Esophagus squamous epithelium (tissue), 5 donors: Measurements from ENCODE around the gene PSME3IP1. TPM values are rescaled to one million over a fixed set of nuclear protein-coding genes. Genes with fewer than 3 reads are reported as not detected.
A peak's percentile ranks its signal among the peaks of the same experiment; 100 is the strongest.

Experiments
- DNase-seq: peaks from one replicate; lab custom pipeline; 2025; lab: John Stamatoyannopoulos, UW
- H3K27ac ChIP-seq, 4 donors: fragments of 200-600 bp; sonication (generic); one replicate each; pipeline ENCODE4 v1.5.1; 2016 to 2019; ENCODE audit warnings: mild to moderate bottlenecking in 1 of 4
- H3K27me3 ChIP-seq, 4 donors: fragments of 200-600 bp; sonication (generic); 1 replicate in 3 of 4; 2 replicates in 1 of 4; pipeline versions ENCODE4 v1.5.1 to v1.6.0; 2017 to 2021; ENCODE audit warnings: antibody characterized with exemption in 1 of 4
- H3K36me3 ChIP-seq, 3 donors: fragments of 200-600 bp; sonication (generic); one replicate each; pipeline ENCODE4 v1.5.1; 2016 to 2019
- H3K4me1 ChIP-seq, 3 donors: fragments of 200-600 bp; sonication (generic); one replicate each; pipeline ENCODE4 v1.5.1; 2017 to 2019
- H3K4me3 ChIP-seq, 4 donors: fragments of 200-600 bp; sonication (generic); 1 replicate in 3 of 4; 2 replicates in 1 of 4; pipeline ENCODE4 v1.5.1; 2016 to 2019; ENCODE audit warnings: mild to moderate bottlenecking in 2 of 4, moderate library complexity in 1 of 4
- H3K9me3 ChIP-seq, 3 donors: fragments of 200-600 bp; sonication (generic); one replicate each; pipeline ENCODE4 v1.5.1; 2016 to 2019
- POLR2A ChIP-seq, 4 donors: fragments of 450-650 bp; IDR thresholded peaks; one replicate each; pipeline ENCODE4 v1.6.1; 2017; ENCODE audit warnings: antibody characterized with exemption in 4 of 4, mild to moderate bottlenecking in 4 of 4, moderate library complexity in 3 of 4
- WGBS, 2 donors: methylation state at CpG; one replicate each; pipeline ENCODE4 v1.1.5; 2018; 5-methylcytosine and 5-hydroxymethylcytosine counted together
- intact Hi-C: fragments of 100-400 bp; cut with DNase I; formaldehyde crosslinking; loops from one replicate; pipeline ENCODE4 v1.15.0; 2022
- total RNA-seq, 4 donors: library from RNA; depleted of rRNA; stranded (reverse); fragments of >200 nt; gene quantifications; one replicate each; pipeline ENCODE4 v1.1.0, GENCODE V29; 2016
- TF ChIP-seq, protein P1 (sequence below), 6 experiments: fragments of 450-650 bp in 4 of 6; fragments of 200-600 bp in 2 of 6; sonication (generic) in 2 of 6; IDR thresholded peaks; one replicate each; pipeline ENCODE4 v1.5.1; 2016 to 2019; ENCODE audit warnings: antibody characterized with exemption in 6 of 6, mild to moderate bottlenecking in 4 of 6, moderate library complexity in 4 of 6
- donor health status: DM: yes; HTN: yes; CAD: no.

PSME3IP1 gene
- total RNA-seq, 4 donors from 2014 or later = 40.7 to 65.6 (median 51.3) TPM

DNA sequence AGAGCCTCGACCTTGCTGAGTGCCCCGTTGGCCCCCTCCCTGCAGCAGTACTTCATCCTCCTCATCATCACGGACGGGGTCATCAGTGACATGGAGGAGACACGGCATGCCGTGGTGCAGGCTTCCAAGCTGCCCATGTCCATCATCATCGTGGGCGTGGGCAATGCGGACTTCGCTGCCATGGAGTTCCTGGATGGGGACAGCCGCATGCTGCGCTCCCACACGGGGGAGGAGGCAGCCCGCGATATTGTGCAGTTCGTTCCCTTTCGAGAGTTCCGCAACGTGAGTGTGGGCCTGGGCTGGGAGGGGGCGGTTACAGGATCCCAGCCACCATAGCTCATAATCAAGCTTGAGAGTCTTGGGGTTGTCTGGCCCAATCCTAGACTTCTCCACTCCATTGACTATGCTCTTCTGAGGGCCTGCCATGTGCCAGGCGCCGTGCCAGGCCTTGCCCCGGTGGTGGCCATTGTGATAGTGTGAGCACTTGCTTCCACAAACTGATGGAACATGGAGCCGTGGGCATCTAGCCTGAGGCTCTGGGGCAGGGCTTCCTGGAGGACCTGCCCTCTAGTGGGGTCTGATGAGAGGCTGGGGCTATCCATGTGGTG is 39.7 kb downstream of the PSME3IP1 start:
- peaks cover 20 to 77% (median 30%) of the 10 kb centered on the region in 3 donors for H3K4me1 ChIP-seq
- 87 to 91% methylated on average over 8 to 9 of the region's 24 CpGs for WGBS, 2 donors
- no peak for DNase-seq
- no peak overlapping the region for H3K4me3 ChIP-seq
- H3K27ac ChIP-seq = peak overlapping the region in 1 of 4 donors; percentile 8
- no peaks in the 10 kb centered on the region for H3K9me3 ChIP-seq
- intact Hi-C loops = no loop called here
- no peaks in the 10 kb centered on the region for H3K27me3 ChIP-seq
- TF ChIP-seq, protein P1, sequence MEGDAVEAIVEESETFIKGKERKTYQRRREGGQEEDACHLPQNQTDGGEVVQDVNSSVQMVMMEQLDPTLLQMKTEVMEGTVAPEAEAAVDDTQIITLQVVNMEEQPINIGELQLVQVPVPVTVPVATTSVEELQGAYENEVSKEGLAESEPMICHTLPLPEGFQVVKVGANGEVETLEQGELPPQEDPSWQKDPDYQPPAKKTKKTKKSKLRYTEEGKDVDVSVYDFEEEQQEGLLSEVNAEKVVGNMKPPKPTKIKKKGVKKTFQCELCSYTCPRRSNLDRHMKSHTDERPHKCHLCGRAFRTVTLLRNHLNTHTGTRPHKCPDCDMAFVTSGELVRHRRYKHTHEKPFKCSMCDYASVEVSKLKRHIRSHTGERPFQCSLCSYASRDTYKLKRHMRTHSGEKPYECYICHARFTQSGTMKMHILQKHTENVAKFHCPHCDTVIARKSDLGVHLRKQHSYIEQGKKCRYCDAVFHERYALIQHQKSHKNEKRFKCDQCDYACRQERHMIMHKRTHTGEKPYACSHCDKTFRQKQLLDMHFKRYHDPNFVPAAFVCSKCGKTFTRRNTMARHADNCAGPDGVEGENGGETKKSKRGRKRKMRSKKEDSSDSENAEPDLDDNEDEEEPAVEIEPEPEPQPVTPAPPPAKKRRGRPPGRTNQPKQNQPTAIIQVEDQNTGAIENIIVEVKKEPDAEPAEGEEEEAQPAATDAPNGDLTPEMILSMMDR (IDR thresholded peaks at IDR 0.05) = no peak
- TF ChIP-seq POLR2A (IDR thresholded peaks at IDR 0.05) = no peak
- H3K36me3 ChIP-seq = no peaks in the 10 kb centered on the region

DNA sequence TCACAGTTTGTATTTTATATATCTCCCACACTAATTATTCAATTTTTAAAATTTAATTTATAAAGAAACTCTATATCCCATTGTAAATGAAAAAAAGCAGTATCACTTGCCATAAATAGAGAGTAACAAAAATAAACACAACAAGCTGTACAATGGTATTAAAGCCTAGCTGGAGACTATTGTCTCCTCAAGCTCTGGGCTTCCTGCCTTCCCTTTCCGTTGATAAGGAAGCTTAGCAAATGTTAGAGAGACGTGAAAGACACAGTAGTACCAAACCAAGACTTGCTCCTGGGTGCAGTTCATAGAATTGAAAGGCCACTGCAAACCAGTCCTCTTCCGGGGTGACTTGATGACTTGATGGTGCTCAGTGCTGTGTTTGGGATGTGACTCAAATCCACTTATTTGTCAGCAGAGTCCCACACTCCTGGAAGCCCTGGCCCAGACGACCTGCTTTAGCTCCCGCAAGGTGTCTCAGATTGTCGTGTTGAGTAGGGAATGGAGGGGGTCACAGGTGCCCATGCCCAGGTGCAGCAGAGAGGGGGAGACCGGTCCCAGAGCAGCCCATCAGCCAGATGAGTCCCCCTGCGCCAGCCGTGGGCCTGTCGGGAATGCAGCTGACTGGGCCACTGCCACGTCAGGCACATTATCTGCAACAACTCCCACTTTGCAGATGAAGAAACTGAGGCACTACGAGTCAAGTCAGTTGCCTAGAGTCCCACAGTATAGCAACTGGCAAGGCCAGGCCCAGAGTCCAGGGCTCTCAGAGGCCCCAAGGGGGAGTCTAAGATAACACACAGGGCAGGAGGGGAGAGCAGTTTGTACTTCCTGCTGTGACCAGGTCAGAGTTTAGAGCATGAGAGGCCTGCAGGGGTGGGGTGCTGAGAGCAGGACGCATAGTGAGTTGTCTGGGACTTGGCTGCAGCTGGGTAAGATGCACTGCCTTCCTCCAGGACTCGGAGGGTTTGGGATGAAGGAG is 40.5 kb downstream of the PSME3IP1 start:
- no peaks in the 10 kb centered on the region for H3K36me3 ChIP-seq
- H3K4me1 ChIP-seq = peaks cover 22 to 85% (median 38%) of the 10 kb centered on the region in 3 donors
- H3K27ac ChIP-seq = peak overlapping the region in 1 of 4 donors; percentile 17
- no peak for DNase-seq
- 69 to 80% methylated on average over 6 to 11 of the region's 14 CpGs for WGBS, 2 donors
- intact Hi-C loops = no loop called here
- no peaks in the 10 kb centered on the region for H3K9me3 ChIP-seq
- no peaks in the 10 kb centered on the region for H3K27me3 ChIP-seq
- TF ChIP-seq, protein P1 (IDR thresholded peaks at IDR 0.05) = no peak
- no peak for TF ChIP-seq POLR2A (IDR thresholded peaks at IDR 0.05)
- no peak overlapping the region for H3K4me3 ChIP-seq

- Histone ChIP-seq H3K27ac (no peak overlapping the region), H3K27me3 (no peaks in the 10 kb centered on the region), H3K9me3 (no peaks in the 10 kb centered on the region), H3K4me3 (no peak overlapping the region), H3K4me1 (peaks cover 23 to 93% (median 44%) of the 10 kb centered on the region in 3 donors), H3K36me3 (no peaks in the 10 kb centered on the region)
- WGBS, 2 donors = 100% methylated on average over 2 of the region's 2 CpGs; no CpG with 5 or more reads in 1 of the 2 donors
- no peak for DNase-seq
- TF ChIP-seq, protein P1 (IDR thresholded peaks at IDR 0.05) = no peak
- TF ChIP-seq POLR2A (IDR thresholded peaks at IDR 0.05) = no peak
- intact Hi-C loops = no loop called here
Measured at GRCh38 chr16:57144027-57144426, 41.8 kb downstream of the PSME3IP1 start.

DNA sequence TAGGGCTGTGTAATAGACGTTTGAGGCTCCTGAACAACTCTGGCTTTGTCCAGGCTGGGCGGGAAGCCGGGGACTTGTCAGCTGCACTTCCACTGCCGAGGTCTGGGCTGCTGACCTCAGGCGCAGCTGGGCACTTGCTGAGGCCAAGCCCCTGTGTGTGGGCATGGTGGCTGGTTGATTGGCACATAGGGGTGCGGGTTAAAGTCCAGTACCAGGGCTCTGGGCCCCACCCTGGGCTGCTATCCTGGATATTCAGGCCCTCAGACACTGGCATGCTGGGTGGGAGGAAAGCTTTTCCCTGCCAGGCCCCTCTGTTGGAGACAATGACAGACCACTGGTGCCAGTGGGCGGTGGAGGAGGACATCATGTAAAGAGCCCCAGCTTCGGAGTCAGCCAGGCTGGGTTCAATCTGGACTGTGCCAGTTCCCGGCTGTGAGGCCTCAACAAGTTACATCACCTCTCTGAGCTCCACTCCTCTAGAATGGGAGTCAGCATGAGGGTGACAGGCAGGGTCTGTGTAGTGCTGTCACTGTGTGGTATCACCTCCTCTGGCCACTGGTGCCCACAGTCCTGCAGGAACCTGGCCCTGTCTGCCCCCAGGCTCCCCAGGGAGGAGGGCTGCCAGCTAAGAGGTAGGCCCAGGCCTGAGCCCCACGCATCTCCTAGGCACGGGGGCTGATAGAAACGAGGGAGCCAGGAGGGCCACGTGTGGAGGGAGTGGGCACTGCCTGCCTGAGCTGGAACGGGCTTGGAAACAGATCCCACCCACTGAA is 42.5 kb downstream of the PSME3IP1 start:
- no peak for DNase-seq
- TF ChIP-seq, protein P1 (IDR thresholded peaks at IDR 0.05) = no peak
- TF ChIP-seq POLR2A (IDR thresholded peaks at IDR 0.05) = no peak
- H3K27ac ChIP-seq = no peak overlapping the region
- no peaks in the 10 kb centered on the region for H3K27me3 ChIP-seq
- H3K36me3 ChIP-seq = no peaks in the 10 kb centered on the region
- 67 to 100% methylated on average over 2 to 6 of the region's 14 CpGs for WGBS, 2 donors
- H3K4me1 ChIP-seq = peaks cover 20 to 86% (median 40%) of the 10 kb centered on the region in 3 donors
- intact Hi-C loops = no loop called here
- no peak overlapping the region for H3K4me3 ChIP-seq
- H3K9me3 ChIP-seq = no peaks in the 10 kb centered on the region
